Measurements from ENCODE around the gene SALL3. TPM values are rescaled to one million over a fixed set of nuclear protein-coding genes. Genes with fewer than 3 reads are reported as not detected.
A peak's percentile ranks its signal among the peaks of the same experiment; 100 is the strongest.

Gene SALL3
- total RNA-seq, result not detected in 3 replicates
- long read RNA-seq, result 0 reads

- peaks cover 62% of the 10 kb centered on the region for H3K27me3 Mint-ChIP-seq (ENCODE audit: low read depth)
- DNase-seq (ENCODE audit: low spot score), result no peak
- H3K9me3 Mint-ChIP-seq (ENCODE audit: low read depth), result peaks cover 4% of the 10 kb centered on the region
- no peak within 1 kb of the TSS for H3K27ac Mint-ChIP-seq (ENCODE audit: unreplicated experiment)
- peaks cover 3% of the 10 kb centered on the region for H3K36me3 Mint-ChIP-seq (ENCODE audit: low read depth)
- H3K4me3 Mint-ChIP-seq (ENCODE audit: unreplicated experiment), result peak within 1 kb of the TSS; percentile 35
- H3K4me1 Mint-ChIP-seq (ENCODE audit: low read depth), result peaks cover 6% of the 10 kb centered on the region
- TF ChIP-seq, protein P1, sequence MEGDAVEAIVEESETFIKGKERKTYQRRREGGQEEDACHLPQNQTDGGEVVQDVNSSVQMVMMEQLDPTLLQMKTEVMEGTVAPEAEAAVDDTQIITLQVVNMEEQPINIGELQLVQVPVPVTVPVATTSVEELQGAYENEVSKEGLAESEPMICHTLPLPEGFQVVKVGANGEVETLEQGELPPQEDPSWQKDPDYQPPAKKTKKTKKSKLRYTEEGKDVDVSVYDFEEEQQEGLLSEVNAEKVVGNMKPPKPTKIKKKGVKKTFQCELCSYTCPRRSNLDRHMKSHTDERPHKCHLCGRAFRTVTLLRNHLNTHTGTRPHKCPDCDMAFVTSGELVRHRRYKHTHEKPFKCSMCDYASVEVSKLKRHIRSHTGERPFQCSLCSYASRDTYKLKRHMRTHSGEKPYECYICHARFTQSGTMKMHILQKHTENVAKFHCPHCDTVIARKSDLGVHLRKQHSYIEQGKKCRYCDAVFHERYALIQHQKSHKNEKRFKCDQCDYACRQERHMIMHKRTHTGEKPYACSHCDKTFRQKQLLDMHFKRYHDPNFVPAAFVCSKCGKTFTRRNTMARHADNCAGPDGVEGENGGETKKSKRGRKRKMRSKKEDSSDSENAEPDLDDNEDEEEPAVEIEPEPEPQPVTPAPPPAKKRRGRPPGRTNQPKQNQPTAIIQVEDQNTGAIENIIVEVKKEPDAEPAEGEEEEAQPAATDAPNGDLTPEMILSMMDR (IDR thresholded peaks at IDR 0.05), result no peak
Observed at GRCh38 chr18:78979730-78980278, at the start of gene SALL3. Gene SALL3, plus strand, starts transcription at chr18:78979818. Its CDS starts 457 bp downstream, at chr18:78980275.

DNA sequence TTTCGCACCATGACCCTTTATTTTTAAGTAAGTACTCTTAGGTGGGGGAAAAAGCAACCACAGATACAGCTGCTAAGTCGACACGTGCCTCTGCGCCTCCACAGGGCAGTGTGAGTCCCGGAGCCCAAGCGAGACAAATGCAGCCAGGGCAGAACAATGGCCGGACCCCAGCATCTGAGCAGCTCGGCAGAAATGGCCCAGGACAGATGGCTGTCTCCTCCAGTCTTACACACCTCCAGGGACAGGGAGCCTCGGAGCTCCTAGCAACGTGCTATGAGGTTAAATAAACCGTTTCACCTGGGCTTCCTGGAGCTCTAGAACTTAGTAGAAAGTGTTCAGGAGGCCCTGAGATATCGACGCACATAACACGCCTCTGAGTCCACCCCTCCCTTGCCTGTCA, 47.3 kb upstream of the SALL3 start:
- TF ChIP-seq, protein P1 (IDR thresholded peaks at IDR 0.05), result no peak
- Mint-ChIP-seq H3K36me3 (ENCODE audit: low read depth) (no peaks in the 10 kb centered on the region), H3K27me3 (ENCODE audit: low read depth) (no peaks in the 10 kb centered on the region), H3K9me3 (ENCODE audit: low read depth) (peaks cover 8% of the 10 kb centered on the region), H3K4me1 (ENCODE audit: low read depth) (no peaks in the 10 kb centered on the region), H3K4me3 (ENCODE audit: unreplicated experiment) (no peak overlapping the region), H3K27ac (ENCODE audit: unreplicated experiment) (no peak overlapping the region)
- peak; percentile 69 for DNase-seq (ENCODE audit: low spot score)

GRCh38 chr18:78934003-78934402, 45.6 kb upstream of the SALL3 start:
- Mint-ChIP-seq H3K36me3 (ENCODE audit: low read depth) (no peaks in the 10 kb centered on the region), H3K4me1 (ENCODE audit: low read depth) (no peaks in the 10 kb centered on the region), H3K4me3 (ENCODE audit: unreplicated experiment) (no peak overlapping the region), H3K27me3 (ENCODE audit: low read depth) (no peaks in the 10 kb centered on the region), H3K9me3 (ENCODE audit: low read depth) (peaks cover under 1% of the 10 kb centered on the region), H3K27ac (ENCODE audit: unreplicated experiment) (no peak overlapping the region)
- TF ChIP-seq, protein P1 (IDR thresholded peaks at IDR 0.05), result no peak
- peak; percentile 68 for DNase-seq (ENCODE audit: low spot score)

- DNase-seq (ENCODE audit: low spot score), result peak; percentile 59
- TF ChIP-seq, protein P1 (IDR thresholded peaks at IDR 0.05), result no peak
- no peaks in the 10 kb centered on the region for H3K4me1 Mint-ChIP-seq (ENCODE audit: low read depth)
- H3K36me3 Mint-ChIP-seq (ENCODE audit: low read depth), result no peaks in the 10 kb centered on the region
- H3K27ac Mint-ChIP-seq (ENCODE audit: unreplicated experiment), result no peak overlapping the region
- H3K27me3 Mint-ChIP-seq (ENCODE audit: low read depth), result no peaks in the 10 kb centered on the region
- H3K9me3 Mint-ChIP-seq (ENCODE audit: low read depth), result no peaks in the 10 kb centered on the region
- H3K4me3 Mint-ChIP-seq (ENCODE audit: unreplicated experiment), result no peak overlapping the region
Observed at GRCh38 chr18:78934551-78935225, 44.9 kb upstream of the SALL3 start.

DNA sequence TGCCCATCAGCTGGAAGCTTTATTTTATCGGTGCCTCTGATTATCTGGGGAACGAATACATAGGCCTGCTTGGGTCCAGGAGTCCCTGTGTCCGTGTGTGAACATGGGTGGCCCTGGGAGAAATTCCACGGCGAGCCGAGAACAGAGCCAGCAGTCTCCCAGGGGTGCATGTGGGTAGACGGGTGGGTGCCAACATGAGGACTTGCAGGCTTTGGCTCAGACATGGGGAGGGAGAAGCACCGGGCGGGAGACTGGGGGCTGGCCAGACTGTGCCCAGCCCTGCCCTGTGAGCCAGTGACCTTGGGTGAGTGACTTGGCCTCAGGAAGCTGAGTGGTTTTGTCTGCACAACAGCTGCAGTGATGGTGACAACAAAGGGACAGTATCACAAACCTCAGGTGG, 44.2 kb upstream of the SALL3 start:
- peak; percentile 68 for DNase-seq (ENCODE audit: low spot score)
- Mint-ChIP-seq H3K9me3 (ENCODE audit: low read depth) (no peaks in the 10 kb centered on the region), H3K4me3 (ENCODE audit: unreplicated experiment) (no peak overlapping the region), H3K27ac (ENCODE audit: unreplicated experiment) (no peak overlapping the region), H3K4me1 (ENCODE audit: low read depth) (no peaks in the 10 kb centered on the region), H3K36me3 (ENCODE audit: low read depth) (no peaks in the 10 kb centered on the region), H3K27me3 (ENCODE audit: low read depth) (no peaks in the 10 kb centered on the region)
- TF ChIP-seq, protein P1 (IDR thresholded peaks at IDR 0.05), result no peak
